SK-N-SH (cell line): Measurements from ENCODE around the gene OLFM4. TPM values are rescaled to one million over a fixed set of nuclear protein-coding genes. Genes with fewer than 3 reads are reported as not detected.
A peak's percentile ranks its signal among the peaks of the same experiment; 100 is the strongest.

ENCODE experiments used
- CHD2 ChIP-seq: fragments of 150-350 bp; IDR thresholded peaks from 2 replicates; pipeline ENCODE4 v1.6.1; 2018; ENCODE audit warnings: low read length; ENCODE audit not compliant: partially characterized antibody
- CTCF ChIP-seq: fragments of 200-600 bp; sonication (generic); IDR thresholded peaks from 2 replicates; pipeline ENCODE4 v1.6.1; 2017; ENCODE audit warnings: antibody characterized with exemption, mild to moderate bottlenecking, moderate library complexity
- ELF1 ChIP-seq: IDR thresholded peaks from 2 replicates; pipeline ENCODE4 v1.4.0; 2012
- EZH2phosphoT487 ChIP-seq: fragments of 200-600 bp; sonication (generic); IDR thresholded peaks from 2 replicates; pipeline ENCODE4 v1.6.1; 2017; ENCODE audit warnings: low read depth, mixed run types, mild to moderate bottlenecking, antibody characterized with exemption, moderate library complexity, borderline replicate concordance
- FOXM1 ChIP-seq: IDR thresholded peaks from 2 replicates; pipeline ENCODE4 v1.4.0; 2012; ENCODE audit warnings: low read depth, mild to moderate bottlenecking
- GATA2 ChIP-seq: sonication (generic); formaldehyde crosslinking; IDR thresholded peaks from 2 replicates; pipeline ENCODE4 v1.5.0; 2020; ENCODE audit warnings: mild to moderate bottlenecking, missing genetic modification reagents
- IRF3 ChIP-seq: fragments of 150-350 bp; IDR thresholded peaks from 2 replicates; pipeline ENCODE4 v1.6.1; 2016; ENCODE audit warnings: mild to moderate bottlenecking, low read depth, low read length
- JUND ChIP-seq: IDR thresholded peaks from 2 replicates; pipeline ENCODE4 v1.4.0; 2012
- MAX ChIP-seq: IDR thresholded peaks from 2 replicates; pipeline ENCODE4 v1.4.0; 2012; ENCODE audit warnings: low read depth
- MEF2A ChIP-seq: IDR thresholded peaks from 2 replicates; pipeline ENCODE4 v1.4.0; 2012; ENCODE audit warnings: low read depth, borderline replicate concordance
- MXI1 ChIP-seq: IDR thresholded peaks from 2 replicates; pipeline ENCODE4 v1.6.1; 2012; ENCODE audit warnings: mild to moderate bottlenecking, low read depth, low read length, improper control_type of control experiment
- NRF1 ChIP-seq: IDR thresholded peaks from 2 replicates; pipeline ENCODE4 v1.6.1; 2012; ENCODE audit warnings: low read depth, mild to moderate bottlenecking, low read length
- PBX3 ChIP-seq: IDR thresholded peaks from 2 replicates; pipeline ENCODE4; 2012
- POLR2AphosphoS5 ChIP-seq: IDR thresholded peaks from 2 replicates; pipeline ENCODE4 v1.6.1; 2012; ENCODE audit warnings: low read depth, low read length
- RAD21 ChIP-seq: IDR thresholded peaks from 2 replicates; pipeline ENCODE4 v1.6.1; 2012; ENCODE audit warnings: mild to moderate bottlenecking, low read length
- RCOR1 ChIP-seq: fragments of 150-350 bp; IDR thresholded peaks from 2 replicates; pipeline ENCODE4 v1.6.1; 2017; ENCODE audit warnings: antibody characterized with exemption, low read length
- RFX5 ChIP-seq: IDR thresholded peaks from 2 replicates; pipeline ENCODE4 v1.6.1; 2012; ENCODE audit warnings: mild to moderate bottlenecking, improper control_type of control experiment, low read length
- RXRA ChIP-seq: IDR thresholded peaks from 2 replicates; pipeline ENCODE4 v1.4.0; 2012; ENCODE audit warnings: low read depth, mild to moderate bottlenecking, borderline replicate concordance
- SIN3A ChIP-seq: IDR thresholded peaks from 2 replicates; pipeline ENCODE4 v1.6.1; 2012; ENCODE audit warnings: low read depth, mild to moderate bottlenecking, low read length, moderate library complexity, borderline replicate concordance
- TAF1 ChIP-seq: IDR thresholded peaks from 2 replicates; pipeline ENCODE4 v1.6.1; 2012; ENCODE audit warnings: low read depth, mild to moderate bottlenecking, low read length, moderate library complexity, borderline replicate concordance
- TEAD4 ChIP-seq: IDR thresholded peaks from 2 replicates; pipeline ENCODE4 v1.4.0; 2012; ENCODE audit warnings: mild to moderate bottlenecking, borderline replicate concordance; ENCODE audit not compliant: insufficient read depth
- USF1 ChIP-seq: IDR thresholded peaks from 2 replicates; pipeline ENCODE4 v1.4.0; 2012; ENCODE audit warnings: low read depth, borderline replicate concordance
- USF2 ChIP-seq: fragments of 150-350 bp; IDR thresholded peaks from 2 replicates; pipeline ENCODE4 v1.6.1; 2017; ENCODE audit warnings: antibody characterized with exemption, low read length, low read depth, borderline replicate concordance
- YY1 ChIP-seq: IDR thresholded peaks from 2 replicates; pipeline ENCODE4 v1.4.0; 2012; ENCODE audit warnings: low read depth, mild to moderate bottlenecking
- ZBTB33 ChIP-seq: IDR thresholded peaks from 2 replicates; pipeline ENCODE4 v1.4.0; 2012; ENCODE audit warnings: low read depth, borderline replicate concordance
- polyA plus RNA-seq, 3 experiments: library from polyadenylated mRNA; depleted of rRNA; stranded (reverse); fragments of >200 nt; gene quantifications; 2 replicates each; pipeline ENCODE4 v1.2.3, GENCODE V29; 2012

The OLFM4 gene
- polyA plus RNA-seq, 1 of the 3 experiments (the other 2 are of a cell fraction) = not detected

- TF ChIP-seq CTCF (no peak), USF2 (no peak), RCOR1 (peak; percentile 82; the same call in 1 of the 2 replicates), PBX3 (no peak), SIN3A (no peak), YY1 (no peak), EZH2phosphoT487 (no peak), ZBTB33 (no peak), MXI1 (0 out of 2 replicates have a peak, but pooled peaks have one; percentile 34), POLR2AphosphoS5 (no peak), MEF2A (no peak), RXRA (no peak), TAF1 (no peak), CHD2 (no peak), ELF1 (no peak), RFX5 (no peak), NRF1 (no peak), FOXM1 (no peak), GATA2 (CRISPR knock-in tag) (no peak; the same call in none of the 2 replicates), USF1 (no peak), JUND (no peak), MAX (no peak), TEAD4 (no peak), RAD21 (peak; percentile 56), IRF3 (no peak)
These were observed 40.2 kb downstream of the OLFM4 start (continued) for GRCh38 chr13:53068585-53069520.
